Ishikawa (cell line): ENCODE measurements around the gene TMCC1.

Experiments
- CEBPB ChIP-seq: IDR thresholded peaks from 2 replicates; pipeline ENCODE4 v1.6.1; 2012
- CREB1 ChIP-seq: IDR thresholded peaks from 2 replicates; pipeline ENCODE4 v1.6.1; 2012; ENCODE audit warnings: low read depth
- EGR1 ChIP-seq: IDR thresholded peaks from 2 replicates; pipeline ENCODE4 v1.6.1; 2012
- EP300 ChIP-seq: IDR thresholded peaks from 2 replicates; pipeline ENCODE4 v1.6.1; 2012; ENCODE audit warnings: borderline replicate concordance
- FOXM1 ChIP-seq: IDR thresholded peaks from 2 replicates; pipeline ENCODE4 v1.6.1; 2012; ENCODE audit warnings: low read depth, borderline replicate concordance
- MAX ChIP-seq: IDR thresholded peaks from 2 replicates; pipeline ENCODE4 v1.6.1; 2012
- NFIC ChIP-seq: IDR thresholded peaks from 2 replicates; pipeline ENCODE4 v1.6.1; 2012
- RAD21 ChIP-seq: IDR thresholded peaks from 2 replicates; pipeline ENCODE4 v1.6.1; 2012; ENCODE audit warnings: low read depth
- REST ChIP-seq: IDR thresholded peaks from 2 replicates; pipeline ENCODE4 v1.6.1; 2012; ENCODE audit warnings: low read depth, mild to moderate bottlenecking
- TAF1 ChIP-seq: IDR thresholded peaks from 2 replicates; pipeline ENCODE4 v1.6.1; 2012; ENCODE audit warnings: low read depth, mild to moderate bottlenecking
- TCF12 ChIP-seq: IDR thresholded peaks from 2 replicates; pipeline ENCODE4 v1.6.1; 2012; ENCODE audit warnings: low read depth
- TEAD4 ChIP-seq: IDR thresholded peaks from 2 replicates; pipeline ENCODE4 v1.6.1; 2012
- USF1 ChIP-seq: IDR thresholded peaks from 2 replicates; pipeline ENCODE4 v1.6.1; 2012
- YY1 ChIP-seq: IDR thresholded peaks from 2 replicates; pipeline ENCODE4 v1.6.1; 2012; ENCODE audit warnings: low read depth
- ZBTB7A ChIP-seq: IDR thresholded peaks from 2 replicates; pipeline ENCODE4 v1.6.1; 2012; ENCODE audit warnings: low read depth

Gene TMCC1

GRCh38 chr3:129601713-129602112 lies 291.8 kb downstream of the TMCC1 start:
- TF ChIP-seq CREB1 (no peak), MAX (no peak), NFIC (no peak), REST (no peak)

- no peak for TF ChIP-seq CREB1
- TF ChIP-seq NFIC = no peak
These were observed 293.2 kb downstream of the TMCC1 start for GRCh38 chr3:129600348-129600747.

GRCh38 chr3:129599607-129600006 lies 293.9 kb downstream of the TMCC1 start:
- TF ChIP-seq CREB1 (no peak), ZBTB7A (no peak), YY1 (no peak), REST (no peak)

- no peak for TF ChIP-seq TEAD4
- TF ChIP-seq REST = no peak
- TF ChIP-seq FOXM1 = no peak
- no peak for TF ChIP-seq YY1
- TF ChIP-seq MAX = no peak
- TF ChIP-seq TCF12 = no peak
- no peak for TF ChIP-seq CREB1
- TF ChIP-seq EP300 = no peak
- no peak for TF ChIP-seq RAD21
These were observed 294.4 kb downstream of the TMCC1 start for GRCh38 chr3:129599073-129599472.

GRCh38 chr3:129598484-129598883 lies 295.0 kb downstream of the TMCC1 start:
- TF ChIP-seq CEBPB (no peak), TAF1 (no peak), FOXM1 (no peak), CREB1 (no peak), TCF12 (no peak), MAX (no peak), EGR1 (no peak), NFIC (no peak)

GRCh38 chr3:129598000-129598381 lies 295.5 kb downstream of the TMCC1 start:
- TF ChIP-seq EP300 = no peak
- no peak for TF ChIP-seq MAX
- no peak for TF ChIP-seq FOXM1
- no peak for TF ChIP-seq NFIC
- no peak for TF ChIP-seq REST
- TF ChIP-seq CEBPB = no peak
- no peak for TF ChIP-seq CREB1
- TF ChIP-seq RAD21 = no peak
- TF ChIP-seq YY1 = no peak
- no peak for TF ChIP-seq TCF12
- TF ChIP-seq USF1 = no peak
- no peak for TF ChIP-seq TAF1
- TF ChIP-seq ZBTB7A = no peak
- no peak for TF ChIP-seq EGR1
- no peak for TF ChIP-seq TEAD4
